Liver (tissue), 9 donors: ENCODE measurements around the gene BAG2. TPM values are rescaled to one million over a fixed set of nuclear protein-coding genes. Genes with fewer than 3 reads are reported as not detected.

Experiments
- DNase-seq: peaks from one replicate; pipeline ENCODE4 v3.0.0-alpha.2; 2017; ENCODE audit warnings: low spot score
- H3K27ac ChIP-seq, 2 donors: one replicate each; pipeline ENCODE4 v1.7.0; 2013; ENCODE audit warnings: inconsistent platforms in 2 of 2, low read length in 2 of 2, control low read depth in 1 of 2, low read depth in 1 of 2, mild to moderate bottlenecking in 1 of 2
- H3K27me3 ChIP-seq, 4 donors: one replicate each; pipeline versions ENCODE4 v1.6.1 to v1.7.0; 2013; ENCODE audit warnings: low read length in 3 of 4, inconsistent platforms in 1 of 4, mild to moderate bottlenecking in 1 of 4, moderate library complexity in 1 of 4; ENCODE audit not compliant: control insufficient read depth in 4 of 4, insufficient read depth in 4 of 4
- H3K36me3 ChIP-seq, 4 donors: one replicate each; pipeline versions ENCODE4 v1.6.1 to v1.7.0; 2013; ENCODE audit warnings: low read length in 3 of 4, mild to moderate bottlenecking in 3 of 4, low read depth in 1 of 4, moderate library complexity in 1 of 4; ENCODE audit not compliant: control insufficient read depth in 4 of 4, insufficient read depth in 3 of 4
- H3K4me1 ChIP-seq, 4 donors: one replicate each; pipeline versions ENCODE4 v1.6.1 to v1.7.0; 2013; ENCODE audit warnings: low read length in 3 of 4, mild to moderate bottlenecking in 3 of 4, moderate library complexity in 1 of 4; ENCODE audit not compliant: control insufficient read depth in 4 of 4, insufficient read depth in 4 of 4
- H3K4me3 ChIP-seq, 3 donors: one replicate each; pipeline versions ENCODE4 v1.6.1 to v1.7.0; 2013; ENCODE audit warnings: low read length in 3 of 3, control low read depth in 1 of 3, low read depth in 1 of 3, mild to moderate bottlenecking in 1 of 3
- H3K9ac ChIP-seq, 2 donors: one replicate each; pipeline ENCODE4 v1.7.0; 2013; ENCODE audit warnings: low read length in 2 of 2, mild to moderate bottlenecking in 2 of 2, moderate library complexity in 2 of 2, control low read depth in 1 of 2, low read depth in 1 of 2
- H3K9me3 ChIP-seq, 4 donors: one replicate each; pipeline versions ENCODE4 v1.6.1 to v1.7.0; 2013; ENCODE audit warnings: low read length in 3 of 4; ENCODE audit not compliant: control insufficient read depth in 4 of 4
- ATF3 ChIP-seq: IDR thresholded peaks from 2 replicates; pipeline ENCODE4 v1.6.1; 2016; ENCODE audit warnings: antibody characterized with exemption
- EGR1 ChIP-seq, 2 donors: IDR thresholded peaks; 2 replicates each; pipeline ENCODE4 v1.6.1; 2016 to 2018; ENCODE audit warnings: antibody characterized with exemption in 2 of 2, low read depth in 2 of 2
- FOXA1 ChIP-seq: IDR thresholded peaks from 2 replicates; pipeline ENCODE4 v1.6.1; 2016; ENCODE audit warnings: antibody characterized with exemption
- FOXA2 ChIP-seq: IDR thresholded peaks from 2 replicates; pipeline ENCODE4 v1.6.1; 2016; ENCODE audit warnings: antibody characterized with exemption
- GABPA ChIP-seq, 2 donors: IDR thresholded peaks in 1 of 2; conservative IDR thresholded peaks in 1 of 2; 2 replicates each; pipeline ENCODE4 v1.6.1; 2016; ENCODE audit warnings: antibody characterized with exemption in 2 of 2, mild to moderate bottlenecking in 1 of 2, moderate library complexity in 1 of 2
- JUND ChIP-seq, 2 donors: IDR thresholded peaks; 2 replicates each; pipeline ENCODE4 v1.6.1; 2016; ENCODE audit warnings: antibody characterized with exemption in 2 of 2
- NR2F2 ChIP-seq: IDR thresholded peaks from 2 replicates; pipeline ENCODE4 v1.6.1; 2016; ENCODE audit warnings: antibody characterized with exemption
- RAD21 ChIP-seq, 2 donors: IDR thresholded peaks; 2 replicates each; pipeline ENCODE4 v1.6.1; 2016; ENCODE audit warnings: antibody characterized with exemption in 2 of 2, mild to moderate bottlenecking in 2 of 2
- REST ChIP-seq: IDR thresholded peaks from 2 replicates; pipeline ENCODE4 v1.6.1; 2016; ENCODE audit warnings: antibody characterized with exemption, mild to moderate bottlenecking
- RXRA ChIP-seq, 2 donors: IDR thresholded peaks; 2 replicates each; pipeline ENCODE4 v1.6.1; 2017 to 2018; ENCODE audit warnings: antibody characterized with exemption in 2 of 2, mild to moderate bottlenecking in 1 of 2
- SP1 ChIP-seq: IDR thresholded peaks from 2 replicates; pipeline ENCODE4 v1.6.1; 2018; ENCODE audit warnings: antibody characterized with exemption, mild to moderate bottlenecking
- TAF1 ChIP-seq: conservative IDR thresholded peaks from 2 replicates; pipeline ENCODE4 v1.6.1; 2016; ENCODE audit warnings: antibody characterized with exemption, mild to moderate bottlenecking
- YY1 ChIP-seq: IDR thresholded peaks from 2 replicates; pipeline ENCODE4 v1.6.1; 2016; ENCODE audit warnings: antibody characterized with exemption, mild to moderate bottlenecking
- WGBS: extraction: QIAGEN DNeasy Blood & Tissue Kit; methylation state at CpG from one replicate; pipeline ENCODE4 v1.1.7; 2013; 5-methylcytosine and 5-hydroxymethylcytosine counted together
- polyA plus RNA-seq, 2 donors: library from polyadenylated mRNA; stranded (reverse) in 1 of 2; unstranded in 1 of 2; fragments of 200-250 nt in 1 of 2; fragments of >200 nt in 1 of 2; fragmentation: Nextera tagmentation in 1 of 2; extraction: Ambion mirVana in 1 of 2; gene quantifications; one replicate each; pipeline versions ENCODE4 v1.2.1 to v1.2.3, GENCODE V29; 2013 to 2015
- total RNA-seq, 2 donors: library from RNA; depleted of rRNA; stranded (reverse); fragments of >200 nt; gene quantifications; one replicate each; pipeline ENCODE4 v1.2.3, GENCODE V29; 2014
- TF ChIP-seq, protein P1 (sequence below): IDR thresholded peaks from 2 replicates; pipeline ENCODE4 v1.6.1; 2016; ENCODE audit warnings: antibody characterized with exemption
- TF ChIP-seq, protein P2 (sequence below): IDR thresholded peaks from 2 replicates; pipeline ENCODE4 v1.6.1; 2016; ENCODE audit warnings: antibody characterized with exemption
- TF ChIP-seq, protein P3 (sequence below): fragments of 150-350 bp; IDR thresholded peaks from 2 replicates; pipeline ENCODE4 v1.5.1; 2017; ENCODE audit warnings: improper control_type of control experiment, low read depth, low read length; ENCODE audit not compliant: missing input control
- donor health status: healthy.
- donor health status: healthy.
- donor health status: healthy.
- donor health status: healthy.
- donor health status: healthy.

The BAG2 gene
- total and polyA plus RNA-seq, 4 donors = 1.8 to 4.9 (median 3.1) TPM

DNA sequence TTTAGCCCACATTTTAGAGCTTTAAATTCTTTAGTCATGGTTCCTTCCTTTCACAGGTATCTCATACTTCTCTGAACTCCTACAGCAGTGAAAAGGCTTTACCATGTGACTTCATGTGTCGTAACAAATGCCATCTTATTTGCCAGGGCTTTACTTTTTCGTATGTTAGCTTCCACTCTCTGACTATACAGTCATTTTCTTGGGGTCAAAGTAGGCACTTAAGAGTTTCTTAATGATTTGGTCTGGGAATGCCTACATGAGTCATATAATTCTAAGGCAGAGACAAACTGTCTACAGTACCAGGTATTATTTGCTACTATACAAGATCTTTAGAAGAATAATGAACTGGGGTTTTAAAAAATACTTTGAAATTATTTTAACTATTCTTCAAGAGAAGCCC, 35.0 kb downstream of the BAG2 start (continued):
- no peak for TF ChIP-seq REST
- TF ChIP-seq, protein P1, sequence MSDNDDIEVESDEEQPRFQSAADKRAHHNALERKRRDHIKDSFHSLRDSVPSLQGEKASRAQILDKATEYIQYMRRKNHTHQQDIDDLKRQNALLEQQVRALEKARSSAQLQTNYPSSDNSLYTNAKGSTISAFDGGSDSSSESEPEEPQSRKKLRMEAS = no peak
- no peak for TF ChIP-seq ATF3
- TF ChIP-seq NR2F2 = no peak
- no peak for TF ChIP-seq FOXA1
- TF ChIP-seq YY1 = no peak
- TF ChIP-seq RAD21 (IDR thresholded peaks at IDR 0.05) = no peak
- TF ChIP-seq TAF1 = no peak

DNA sequence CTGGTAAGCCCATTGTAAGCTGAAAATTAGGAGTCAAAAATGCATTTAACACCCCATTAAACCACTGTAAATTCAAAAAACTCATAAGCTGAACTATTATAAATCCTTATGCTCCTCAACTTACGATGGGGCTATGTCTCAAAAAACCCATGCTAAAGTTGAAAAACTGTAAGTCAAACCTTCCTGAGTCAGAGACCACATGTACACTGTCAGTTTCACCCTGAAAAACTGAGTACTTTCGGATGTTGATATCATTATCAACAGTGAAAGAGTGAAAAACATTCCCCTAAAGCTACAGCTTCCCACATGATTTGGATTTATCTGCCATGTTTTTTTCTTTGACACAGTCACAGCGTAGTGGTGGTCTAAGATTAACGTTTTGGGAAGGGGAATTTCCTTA, 35.7 kb downstream of the BAG2 start:
- Histone ChIP-seq H3K27ac (no peak overlapping the region), H3K36me3 (no peaks in the 10 kb centered on the region), H3K27me3 (no peaks in the 10 kb centered on the region), H3K9me3 (no peaks in the 10 kb centered on the region), H3K4me3 (no peak overlapping the region), H3K4me1 (no peaks in the 10 kb centered on the region), H3K9ac (no peak overlapping the region)
- 96% methylated on average over 4 of the region's 4 CpGs for WGBS
- no peak for TF ChIP-seq FOXA2
- TF ChIP-seq, protein P2, sequence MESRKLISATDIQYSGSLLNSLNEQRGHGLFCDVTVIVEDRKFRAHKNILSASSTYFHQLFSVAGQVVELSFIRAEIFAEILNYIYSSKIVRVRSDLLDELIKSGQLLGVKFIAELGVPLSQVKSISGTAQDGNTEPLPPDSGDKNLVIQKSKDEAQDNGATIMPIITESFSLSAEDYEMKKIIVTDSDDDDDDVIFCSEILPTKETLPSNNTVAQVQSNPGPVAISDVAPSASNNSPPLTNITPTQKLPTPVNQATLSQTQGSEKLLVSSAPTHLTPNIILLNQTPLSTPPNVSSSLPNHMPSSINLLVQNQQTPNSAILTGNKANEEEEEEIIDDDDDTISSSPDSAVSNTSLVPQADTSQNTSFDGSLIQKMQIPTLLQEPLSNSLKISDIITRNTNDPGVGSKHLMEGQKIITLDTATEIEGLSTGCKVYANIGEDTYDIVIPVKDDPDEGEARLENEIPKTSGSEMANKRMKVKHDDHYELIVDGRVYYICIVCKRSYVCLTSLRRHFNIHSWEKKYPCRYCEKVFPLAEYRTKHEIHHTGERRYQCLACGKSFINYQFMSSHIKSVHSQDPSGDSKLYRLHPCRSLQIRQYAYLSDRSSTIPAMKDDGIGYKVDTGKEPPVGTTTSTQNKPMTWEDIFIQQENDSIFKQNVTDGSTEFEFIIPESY = no peak
- no peak for DNase-seq

GRCh38 chr6:57209030-57209429, 36.9 kb downstream of the BAG2 start:
- H3K4me1 ChIP-seq = no peaks in the 10 kb centered on the region
- H3K9ac ChIP-seq = no peak overlapping the region
- H3K27ac ChIP-seq = no peak overlapping the region
- H3K9me3 ChIP-seq = no peaks in the 10 kb centered on the region
- TF ChIP-seq FOXA2 = no peak
- no peak for TF ChIP-seq YY1
- no peak for TF ChIP-seq SP1
- TF ChIP-seq GABPA (IDR thresholded peaks at IDR 0.05 in 1 of 2, conservative IDR thresholded peaks at IDR 0.05 in 1 of 2) = no peak
- TF ChIP-seq NR2F2 = no peak
- TF ChIP-seq, protein P3, sequence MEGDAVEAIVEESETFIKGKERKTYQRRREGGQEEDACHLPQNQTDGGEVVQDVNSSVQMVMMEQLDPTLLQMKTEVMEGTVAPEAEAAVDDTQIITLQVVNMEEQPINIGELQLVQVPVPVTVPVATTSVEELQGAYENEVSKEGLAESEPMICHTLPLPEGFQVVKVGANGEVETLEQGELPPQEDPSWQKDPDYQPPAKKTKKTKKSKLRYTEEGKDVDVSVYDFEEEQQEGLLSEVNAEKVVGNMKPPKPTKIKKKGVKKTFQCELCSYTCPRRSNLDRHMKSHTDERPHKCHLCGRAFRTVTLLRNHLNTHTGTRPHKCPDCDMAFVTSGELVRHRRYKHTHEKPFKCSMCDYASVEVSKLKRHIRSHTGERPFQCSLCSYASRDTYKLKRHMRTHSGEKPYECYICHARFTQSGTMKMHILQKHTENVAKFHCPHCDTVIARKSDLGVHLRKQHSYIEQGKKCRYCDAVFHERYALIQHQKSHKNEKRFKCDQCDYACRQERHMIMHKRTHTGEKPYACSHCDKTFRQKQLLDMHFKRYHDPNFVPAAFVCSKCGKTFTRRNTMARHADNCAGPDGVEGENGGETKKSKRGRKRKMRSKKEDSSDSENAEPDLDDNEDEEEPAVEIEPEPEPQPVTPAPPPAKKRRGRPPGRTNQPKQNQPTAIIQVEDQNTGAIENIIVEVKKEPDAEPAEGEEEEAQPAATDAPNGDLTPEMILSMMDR = no peak
- TF ChIP-seq, protein P1 = no peak
- no peak for TF ChIP-seq RXRA (IDR thresholded peaks at IDR 0.05)
- no peak for TF ChIP-seq JUND (IDR thresholded peaks at IDR 0.05)
- TF ChIP-seq EGR1 (IDR thresholded peaks at IDR 0.05; ENCODE audit: low read depth in 2 of 2) = no peak
- no peaks in the 10 kb centered on the region for H3K36me3 ChIP-seq
- no peaks in the 10 kb centered on the region for H3K27me3 ChIP-seq
- no peak overlapping the region for H3K4me3 ChIP-seq
- no peak for DNase-seq
